ENCODE results near the gene MRPS17.

Gene MRPS17

GRCh38 chr7:55973747-55974250 is 22.1 kb downstream of the MRPS17 start:
- DNase-seq = no peak

GRCh38 chr7:55975988-55976633 is 24.4 kb downstream of the MRPS17 start:
- no peak for DNase-seq

GRCh38 chr7:55977831-55978230 is 26.2 kb downstream of the MRPS17 start:
- DNase-seq = no peak

GRCh38 chr7:55980266-55980665 is 28.6 kb downstream of the MRPS17 start:
- DNase-seq = no peak

- DNase-seq = no peak
Observed at GRCh38 chr7:55983537-55983936, 31.9 kb downstream of the MRPS17 start.

- no peak for DNase-seq
Observed at GRCh38 chr7:55992346-55992745, 40.7 kb downstream of the MRPS17 start.

- no peak for DNase-seq
Observed at GRCh38 chr7:55996856-55997500, 45.3 kb downstream of the MRPS17 start.

- DNase-seq = no peak
Observed at GRCh38 chr7:56003749-56004148, 52.1 kb downstream of the MRPS17 start.
